IPS DF 4.7 (cell line): Measurements from ENCODE around the gene KIF22.
"Not testable (repeated sequence)": the region's sequence is repeated elsewhere in the genome, so short reads cannot be mapped to it uniquely, and the experiment has no call there.

Experiments used
- DNase-seq: peaks from one replicate; pipeline ENCODE4 v3.0.0-alpha.2; 2013; ENCODE audit warnings: low spot score; ENCODE audit errors: extremely low read depth

Gene KIF22

GRCh38 chr16:29813644-29814562, 23.4 kb downstream of the KIF22 start:
- no peak for DNase-seq

GRCh38 chr16:29814592-29814991, 24.0 kb downstream of the KIF22 start:
- DNase-seq = no peak

GRCh38 chr16:29815032-29815721, 24.6 kb downstream of the KIF22 start:
- DNase-seq = no peak

DNA sequence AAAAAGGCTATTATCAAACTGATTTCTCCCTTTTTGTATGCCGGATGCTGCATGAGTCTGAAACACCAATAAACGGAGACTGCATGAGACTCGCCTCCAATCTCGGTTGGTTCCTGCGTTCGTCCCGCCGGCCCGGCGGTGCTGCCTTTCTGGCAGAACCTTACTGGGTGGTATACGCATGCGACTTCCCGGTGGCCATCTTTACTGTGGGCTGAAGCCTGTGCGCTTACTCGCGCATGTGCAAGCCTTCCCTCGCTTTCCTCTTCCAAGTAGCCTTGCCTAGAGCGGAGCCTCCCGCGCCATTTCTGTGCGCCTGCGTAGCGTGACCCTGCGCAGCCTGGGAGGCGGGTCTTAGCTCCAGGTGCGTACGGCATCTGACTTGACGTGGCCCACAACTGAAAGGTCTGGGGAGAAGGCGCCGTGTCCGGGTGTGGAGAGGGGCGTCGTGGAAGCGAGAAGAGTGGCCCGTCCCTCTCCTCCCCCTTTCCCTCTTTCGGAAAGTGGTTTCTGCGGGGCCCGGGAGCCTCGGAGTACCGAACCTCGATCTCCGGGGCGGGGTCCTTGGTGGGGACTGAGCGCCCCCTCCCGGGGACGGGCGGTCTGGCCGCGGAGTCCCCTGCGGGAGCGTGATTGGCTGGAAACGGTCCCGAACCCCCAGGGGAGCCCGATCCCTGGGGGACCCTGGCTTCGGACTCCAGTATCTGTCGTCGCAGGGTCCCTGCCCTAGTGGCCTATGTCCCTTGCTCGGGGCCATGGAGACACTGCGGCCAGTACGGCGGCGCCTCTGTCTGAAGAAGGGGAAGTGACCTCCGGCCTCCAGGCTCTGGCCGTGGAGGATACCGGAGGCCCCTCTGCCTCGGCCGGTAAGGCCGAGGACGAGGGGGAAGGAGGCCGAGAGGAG, 25.5 kb downstream of the KIF22 start, which contains the start of gene PAGR1:
Gene PAGR1, plus strand, starts transcription at position 360 of the 901 bp plus-strand sequence. Its CDS starts 374 bp downstream, at position 734.
- DNase-seq = peak; percentile 99

- no peak for DNase-seq
These were observed 26.3 kb downstream of the KIF22 start for GRCh38 chr16:29816694-29817441.

- DNase-seq = no peak
These were observed 27.5 kb downstream of the KIF22 start for GRCh38 chr16:29818082-29818481.

DNA sequence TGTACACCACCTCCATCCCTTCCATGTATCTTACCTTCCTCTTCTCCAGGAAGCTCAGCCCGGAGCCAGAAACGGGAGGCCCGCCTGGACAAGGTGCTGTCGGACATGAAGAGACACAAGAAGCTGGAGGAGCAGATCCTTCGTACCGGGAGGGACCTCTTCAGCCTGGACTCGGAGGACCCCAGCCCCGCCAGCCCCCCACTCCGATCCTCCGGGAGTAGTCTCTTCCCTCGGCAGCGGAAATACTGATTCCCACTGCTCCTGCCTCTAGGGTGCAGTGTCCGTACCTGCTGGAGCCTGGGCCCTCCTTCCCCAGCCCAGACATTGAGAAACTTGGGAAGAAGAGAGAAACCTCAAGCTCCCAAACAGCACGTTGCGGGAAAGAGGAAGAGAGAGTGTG, 29.0 kb downstream of the KIF22 start:
- DNase-seq = no peak

DNA sequence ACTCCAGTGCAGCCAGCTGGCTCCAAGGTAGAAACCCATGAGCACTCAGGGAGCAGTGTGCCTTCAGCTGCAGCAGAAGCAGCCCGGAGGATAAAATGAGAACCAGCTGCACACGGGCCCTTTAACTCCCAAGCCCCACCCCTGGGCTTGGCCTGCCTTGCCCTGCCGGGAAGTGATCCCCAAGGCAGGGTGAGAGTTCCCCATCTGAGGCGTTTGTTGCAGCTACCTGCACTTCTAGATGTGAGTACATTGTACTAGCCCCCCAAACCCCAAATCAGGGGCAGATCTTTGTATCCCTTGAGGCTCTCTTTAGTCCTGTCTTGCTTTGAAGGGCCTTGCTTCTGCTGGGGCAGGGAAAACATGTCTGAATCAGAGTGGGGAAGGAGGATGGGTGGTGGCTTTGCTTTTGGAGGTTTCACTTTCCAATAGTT, 29.7 kb downstream of the KIF22 start, which contains the start of gene MVP:
Gene MVP, plus strand, starts transcription at position 192 of the 431 bp plus-strand sequence. CDS start 10,088 bp downstream, outside the sequence.
- no peak for DNase-seq

GRCh38 chr16:29820730-29821642, 30.4 kb downstream of the KIF22 start:
- DNase-seq = no peak

GRCh38 chr16:29821643-29822115, 31.1 kb downstream of the KIF22 start:
- no peak for DNase-seq

DNA sequence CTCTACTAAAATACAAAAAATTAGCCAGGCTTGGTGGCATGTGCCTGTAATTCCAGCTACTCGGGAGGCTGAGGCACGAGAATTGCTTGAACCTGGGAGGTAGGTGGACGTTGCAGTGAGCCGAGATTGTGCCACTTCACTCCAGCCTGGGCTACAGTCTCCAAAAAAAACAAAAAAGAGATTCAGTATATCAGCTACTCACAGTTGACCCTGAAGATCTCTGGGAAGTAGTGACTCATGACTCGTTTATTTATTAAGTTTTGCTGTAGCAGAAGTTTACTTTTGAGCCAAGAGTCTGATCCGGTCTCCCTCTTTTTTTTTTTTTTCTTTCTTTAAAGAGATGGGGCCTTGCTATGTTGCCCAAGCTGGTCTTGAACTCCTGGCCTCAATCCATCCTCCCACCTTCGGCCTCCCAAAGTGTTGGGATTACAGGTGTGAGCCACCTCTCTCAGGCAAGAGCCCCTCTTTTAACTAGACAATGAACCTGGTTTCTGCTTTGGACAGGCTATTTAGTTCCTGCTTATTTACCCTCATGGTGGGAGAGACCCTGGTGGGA, 34.1 kb downstream of the KIF22 start:
- no peak for DNase-seq

DNA sequence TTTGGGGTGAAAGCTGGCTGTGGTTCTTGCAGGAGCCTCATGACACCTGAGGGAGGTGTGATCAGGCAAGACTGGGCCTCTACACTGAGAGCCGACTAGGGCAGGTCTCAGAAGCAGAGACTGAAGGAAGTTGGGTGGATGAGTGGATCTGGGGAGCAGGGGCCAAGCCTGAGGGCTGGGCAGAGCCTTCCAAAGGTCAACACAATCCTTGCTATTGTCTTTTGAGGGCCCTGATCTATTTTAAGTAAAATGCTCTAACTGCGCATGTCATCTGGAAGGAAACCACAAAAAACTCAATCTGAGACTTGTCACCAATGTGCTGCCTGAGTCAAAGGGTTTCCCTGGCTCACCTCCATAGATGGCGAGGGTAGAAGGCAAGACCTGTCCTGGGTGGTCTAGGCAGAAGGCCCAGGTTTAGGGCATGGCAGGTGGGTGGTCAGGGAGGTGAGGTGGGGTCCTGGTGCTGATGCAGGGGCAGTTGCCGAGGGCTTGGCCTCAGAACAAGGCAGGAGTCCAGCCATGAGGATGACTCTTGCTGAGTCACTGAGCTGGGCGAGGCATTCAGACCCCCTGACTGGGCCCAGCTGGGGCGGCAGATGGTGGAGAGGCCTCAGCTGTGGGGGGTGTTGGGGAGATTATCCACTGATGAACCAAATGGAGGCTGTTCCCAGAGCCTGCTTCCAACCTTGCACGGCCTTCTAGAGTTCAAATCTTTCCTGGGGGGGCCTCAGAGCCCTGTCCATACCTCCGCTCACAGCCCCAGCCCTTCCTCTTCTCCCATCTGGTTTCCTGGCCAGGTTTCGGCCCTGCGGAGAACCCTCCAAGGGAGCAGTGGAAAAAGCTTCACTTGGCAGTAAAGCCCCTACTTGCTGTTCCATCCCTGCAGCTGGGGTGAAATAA, 34.8 kb downstream of the KIF22 start:
- DNase-seq = no peak

- DNase-seq = no peak
These were observed 35.8 kb downstream of the KIF22 start for GRCh38 chr16:29826342-29826695.

GRCh38 chr16:29830774-29831173, 40.2 kb downstream of the KIF22 start:
- no peak for DNase-seq

GRCh38 chr16:29831490-29831889, 40.9 kb downstream of the KIF22 start:
- DNase-seq = no peak

DNA sequence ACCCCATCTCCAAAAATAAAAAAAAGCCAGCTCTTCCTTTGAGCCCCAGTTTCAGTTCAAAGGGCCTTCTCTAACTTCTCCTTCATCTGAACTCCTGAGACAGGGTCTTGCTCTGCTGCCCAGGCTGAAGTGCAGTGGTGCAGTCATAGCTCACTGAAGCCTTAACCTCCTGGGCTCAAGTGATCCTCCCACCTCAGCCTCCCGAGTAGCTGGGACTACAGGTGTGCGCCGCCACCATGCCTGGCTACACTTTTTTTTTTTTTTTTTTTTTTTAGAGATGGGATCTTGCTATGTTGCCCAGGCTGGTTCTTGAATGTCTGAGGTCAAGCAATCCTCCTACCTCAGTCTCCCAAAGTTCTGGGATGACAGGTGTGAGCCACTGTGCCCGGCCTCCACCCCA, 42.7 kb downstream of the KIF22 start:
- not testable (repeated sequence) for DNase-seq

- DNase-seq = no peak
These were observed 43.5 kb downstream of the KIF22 start for GRCh38 chr16:29834079-29834478.

DNA sequence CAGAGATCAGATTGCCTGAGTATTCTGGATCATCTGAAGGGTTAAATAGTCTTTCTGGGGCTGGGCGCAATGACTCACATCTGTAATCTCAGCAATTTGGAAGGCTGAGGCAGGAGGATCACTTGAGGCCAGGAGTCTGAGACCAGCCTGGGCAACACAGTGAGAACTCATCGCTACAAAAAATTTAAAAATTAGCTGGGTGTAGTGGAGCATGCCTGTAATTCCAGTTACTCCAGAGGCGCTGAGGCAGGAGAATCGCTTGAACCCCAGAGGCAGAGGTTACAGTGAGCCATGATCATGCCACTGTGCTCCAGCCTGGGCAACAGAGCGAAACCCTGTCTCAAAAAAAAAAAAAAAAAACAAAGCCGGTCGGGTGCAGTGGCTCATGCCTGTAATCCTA, 45.4 kb downstream of the KIF22 start:
- no peak for DNase-seq
